Keratinocyte (primary cell): Measurements from ENCODE around the gene RBM38. TPM values are rescaled to one million over a fixed set of nuclear protein-coding genes. Genes with fewer than 3 reads are reported as not detected.

Experiments used
- DNase-seq: peaks from one replicate; pipeline ENCODE4 v3.0.0-alpha.2; 2011; ENCODE audit warnings: low read depth, missing footprints, low spot score
- FAIRE-seq: peaks from 2 replicates; lab custom pipeline; 2011; peaks lifted over from hg19 to GRCh38; lab: Jason Lieb, UNC
- H2AFZ ChIP-seq: 2 replicates; pipeline ENCODE4 v1.6.0; 2012; ENCODE audit warnings: low read length, control low read depth, inconsistent platforms; ENCODE audit not compliant: control insufficient read depth
- H3K27ac ChIP-seq: 2 replicates; pipeline ENCODE4 v1.5.1; 2011; ENCODE audit warnings: low read length; ENCODE audit not compliant: control insufficient read depth, insufficient read depth
- H3K27me3 ChIP-seq: 3 replicates; pipeline ENCODE4 v1.6.0; 2011; ENCODE audit warnings: low read length; ENCODE audit not compliant: control insufficient read depth, insufficient read depth; ENCODE audit errors: extremely low read depth
- H3K36me3 ChIP-seq, 2 experiments: 2 replicates in 1 of 2; 3 replicates in 1 of 2; pipeline ENCODE4 v1.5.1; 2011; ENCODE audit warnings: low read length in 2 of 2, mild to moderate bottlenecking in 1 of 2; ENCODE audit not compliant: control insufficient read depth in 2 of 2, insufficient read depth in 2 of 2; ENCODE audit errors: extremely low read depth in 1 of 2
- H3K4me1 ChIP-seq: 3 replicates; pipeline ENCODE4 v1.5.1; 2011; ENCODE audit warnings: low read length; ENCODE audit not compliant: control insufficient read depth, insufficient read depth; ENCODE audit errors: extremely low read depth
- H3K4me2 ChIP-seq: 3 replicates; pipeline ENCODE4 v1.6.0; 2011; ENCODE audit warnings: low read depth, low read length; ENCODE audit not compliant: control insufficient read depth, insufficient read depth; ENCODE audit errors: extremely low read depth
- H3K4me3 ChIP-seq, 3 experiments: fragments of 200-600 bp in 1 of 3; sonication (generic) in 1 of 3; 2 replicates in 2 of 3; 3 replicates in 1 of 3; pipeline ENCODE4 v1.5.1; 2011 to 2016; ENCODE audit warnings: low read length in 3 of 3, mild to moderate bottlenecking in 3 of 3, control low read depth in 2 of 3, inconsistent platforms in 1 of 3, low read depth in 1 of 3, mixed read lengths in 1 of 3, mixed run types in 1 of 3, moderate library complexity in 1 of 3; ENCODE audit not compliant: control insufficient read depth in 2 of 3, insufficient read depth in 2 of 3; ENCODE audit errors: extremely low read depth in 1 of 3
- H3K79me2 ChIP-seq: 2 replicates; pipeline ENCODE4 v1.6.0; 2012; ENCODE audit warnings: low read length; ENCODE audit not compliant: control insufficient read depth, insufficient read depth
- H3K9ac ChIP-seq: 3 replicates; pipeline ENCODE4 v1.6.0; 2011; ENCODE audit warnings: low read length; ENCODE audit not compliant: control insufficient read depth, insufficient read depth; ENCODE audit errors: extremely low read depth
- H3K9me1 ChIP-seq: 3 replicates; pipeline ENCODE4 v1.6.0; 2011; ENCODE audit warnings: low read length; ENCODE audit not compliant: control insufficient read depth, insufficient read depth; ENCODE audit errors: extremely low read depth
- H3K9me3 ChIP-seq: 2 replicates; pipeline ENCODE4 v1.5.1; 2012; ENCODE audit warnings: low read depth, low read length; ENCODE audit not compliant: control insufficient read depth
- H4K20me1 ChIP-seq: 3 replicates; pipeline ENCODE4 v1.6.0; 2011; ENCODE audit warnings: low read length; ENCODE audit not compliant: control insufficient read depth, insufficient read depth; ENCODE audit errors: extremely low read depth
- CTCF ChIP-seq, 3 experiments: IDR thresholded peaks in 1 of 3; conservative IDR thresholded peaks in 1 of 3; optimal IDR thresholded peaks in 1 of 3; 2 replicates in 2 of 3; 3 replicates in 1 of 3; pipeline versions ENCODE3 to v1.5.1; 2011; ENCODE audit warnings: low read length in 3 of 3, mild to moderate bottlenecking in 3 of 3, moderate library complexity in 2 of 3, control low read depth in 1 of 3, inconsistent platforms in 1 of 3; ENCODE audit not compliant: insufficient read depth in 2 of 3; ENCODE audit errors: extremely low read depth in 1 of 3
- EZH2 ChIP-seq: IDR thresholded peaks from one replicate; pipeline ENCODE4 v1.6.1; 2012; ENCODE audit warnings: inconsistent platforms, mild to moderate bottlenecking, low read length, moderate library complexity
- dilution Hi-C: fragments of 300-500 bp; cut with MboI; formaldehyde crosslinking; loops from one replicate; pipeline ENCODE4 v1.7.0; 2020; ENCODE audit warnings: low sequenced_read_pairs; ENCODE audit not compliant: extremely low pct_ligation_motif_present
- polyA plus RNA-seq, 5 experiments: library from polyadenylated mRNA; depleted of rRNA in 3 of 5; stranded (reverse) in 3 of 5; stranded (forward) in 1 of 5; unstranded in 1 of 5; fragments of >200 nt; gene quantifications; 1 replicate in 1 of 5; 2 replicates in 3 of 5; 3 replicates in 1 of 5; pipeline versions ENCODE4 v1.2.1 to v1.2.3, GENCODE V29; 2011 to 2012; ENCODE audit warnings: missing spikeins in 2 of 5, low read depth in 1 of 5, low replicate concordance in 1 of 5

The RBM38 gene
- polyA plus RNA-seq, 1 donor (not counting 4 experiments of a cell fraction or from before 2014, with no cell fraction given): 5.1 TPM

DNA sequence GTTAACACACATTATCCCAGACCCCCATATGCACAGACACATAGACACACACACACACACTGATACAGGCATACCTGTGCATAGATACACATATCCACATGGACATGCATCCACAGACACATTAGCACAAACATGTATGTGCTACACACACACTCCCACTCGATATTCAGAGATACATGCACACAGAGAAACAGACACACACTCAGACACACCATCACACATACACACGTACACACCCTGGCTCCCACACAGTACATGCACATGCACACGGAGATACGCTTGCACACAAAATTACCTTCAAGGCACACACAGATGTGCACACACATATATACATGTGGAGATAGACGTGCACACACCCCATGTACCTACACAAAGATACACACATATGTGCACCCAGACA is 19.7 kb downstream of the RBM38 start:
- dilution Hi-C loops: no loop called here
- no peak for TF ChIP-seq CTCF (optimal IDR thresholded peaks at IDR 0.05 in 1 of 3, IDR thresholded peaks at IDR 0.05 in 1 of 3, conservative IDR thresholded peaks at IDR 0.05 in 1 of 3; ENCODE audit: extremely low read depth in 1 of 3, insufficient read depth in 2 of 3, low read length in 3 of 3)
- no peak for TF ChIP-seq EZH2
- H3K27me3 ChIP-seq: peaks cover 28% of the 10 kb centered on the region
- H3K36me3 ChIP-seq: peaks cover 0 to 5% of the 10 kb centered on the region in 2 experiments
- no peak overlapping the region for H3K4me3 ChIP-seq
- no peaks in the 10 kb centered on the region for H3K9me3 ChIP-seq
- no peak overlapping the region for H3K9ac ChIP-seq
- no peaks in the 10 kb centered on the region for H3K79me2 ChIP-seq
- FAIRE-seq (no peak), DNase-seq (no peak)
- H3K9me1 ChIP-seq: no peaks in the 10 kb centered on the region
- no peak overlapping the region for H3K27ac ChIP-seq
- no peaks in the 10 kb centered on the region for H3K4me1 ChIP-seq
- H4K20me1 ChIP-seq: no peaks in the 10 kb centered on the region
- H2AFZ ChIP-seq: no peak overlapping the region
- no peak overlapping the region for H3K4me2 ChIP-seq

DNA sequence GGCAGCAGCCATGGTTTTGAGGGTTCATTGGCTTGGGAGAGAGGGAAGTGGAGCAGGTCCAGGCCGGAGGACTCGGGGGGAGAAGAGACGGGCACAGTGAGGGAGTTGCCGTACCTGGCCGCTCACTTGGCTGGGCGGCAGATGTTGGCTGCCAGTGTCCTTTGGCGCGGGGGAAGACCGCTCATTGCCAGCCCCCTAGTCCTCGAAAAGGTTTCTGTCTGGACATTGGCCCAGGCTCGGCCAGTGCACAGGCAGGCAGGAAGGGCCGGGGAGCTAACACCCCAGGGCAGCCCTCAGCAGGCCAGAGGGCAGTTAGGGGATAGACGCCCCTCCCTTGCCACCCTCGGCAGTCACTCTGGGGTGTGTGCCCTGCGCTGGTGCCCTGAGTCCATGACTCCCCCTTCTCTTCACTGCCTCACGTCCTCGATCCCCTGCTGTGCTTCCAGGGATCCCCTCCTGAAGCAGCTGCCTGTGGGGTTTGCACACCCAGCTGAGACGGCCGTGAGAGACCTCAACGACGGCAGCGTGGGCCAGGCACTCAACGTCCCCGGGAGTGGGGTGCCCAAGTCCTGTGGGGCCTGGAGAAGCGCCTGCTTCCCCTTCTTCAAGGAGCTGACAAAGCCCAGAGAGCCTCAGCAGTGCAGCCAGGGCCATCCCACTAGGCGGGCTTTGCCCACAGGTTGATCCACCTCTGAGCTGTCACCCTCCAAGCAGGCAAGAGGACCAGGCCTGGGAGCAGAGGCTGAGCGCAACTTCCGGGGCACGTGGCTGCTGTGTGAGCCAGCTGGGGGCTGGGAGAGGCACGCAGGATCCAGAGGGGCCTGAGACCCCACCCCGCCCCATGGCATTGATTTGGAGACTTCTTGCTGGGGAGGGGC is 20.4 kb downstream of the RBM38 start:
- no peak overlapping the region for H3K9ac ChIP-seq

More for the DNA sequence above, 20.4 kb downstream of the RBM38 start:
- Histone ChIP-seq H3K4me3 (no peak overlapping the region), H3K79me2 (no peaks in the 10 kb centered on the region), H3K9me1 (no peaks in the 10 kb centered on the region), H3K4me1 (no peaks in the 10 kb centered on the region), H3K27ac (no peak overlapping the region), H3K4me2 (no peak overlapping the region), H3K9me3 (no peaks in the 10 kb centered on the region), H2AFZ (no peak overlapping the region), H4K20me1 (no peaks in the 10 kb centered on the region), H3K27me3 (peaks cover 32% of the 10 kb centered on the region), H3K36me3 (peaks cover 0 to 1% of the 10 kb centered on the region in 2 experiments)
- TF ChIP-seq CTCF (optimal IDR thresholded peaks at IDR 0.05 in 1 of 3, IDR thresholded peaks at IDR 0.05 in 1 of 3, conservative IDR thresholded peaks at IDR 0.05 in 1 of 3; ENCODE audit: extremely low read depth in 1 of 3, insufficient read depth in 2 of 3, low read length in 3 of 3): no peak
- no peak for TF ChIP-seq EZH2
- dilution Hi-C loops: no loop called here
- DNase-seq (no peak), FAIRE-seq (no peak)
